ENCODE measurements around the gene IPO4. TPM values are rescaled to one million over a fixed set of nuclear protein-coding genes. Genes with fewer than 3 reads are reported as not detected.

Gene IPO4
- total and polyA plus RNA-seq, 2 of the 8 experiments (the other 6 are each of a cell fraction or from before 2014, with no cell fraction given) = 55.5 to 108 TPM

GRCh38 chr14:24195186-24196070, 6.8 kb upstream of the IPO4 start, which contains the start of gene TM9SF1 (continued):
- TF ChIP-seq RNF2 (IDR thresholded peaks at IDR 0.05; ENCODE audit: borderline replicate concordance, low read depth, low read length, missing control alignments, poor library complexity, severe bottlenecking) = no peak
- peak; percentile 50; the same call in 1 of the 2 replicates for TF ChIP-seq GABPA (IDR thresholded peaks at IDR 0.05; ENCODE audit: borderline replicate concordance, insufficient read depth, low read length)
- TF ChIP-seq KDM1A (IDR thresholded peaks at IDR 0.05; ENCODE audit: borderline replicate concordance, low read length) = peak; percentile 51; the same call in 1 of the 2 replicates
- no peak for TF ChIP-seq HDAC6 (IDR thresholded peaks at IDR 0.05; ENCODE audit: low read depth, low read length)
- no peak for TF ChIP-seq ATF2 (IDR thresholded peaks at IDR 0.05; ENCODE audit: low read length)
- TF ChIP-seq CTBP2 (IDR thresholded peaks at IDR 0.05; ENCODE audit: borderline replicate concordance, insufficient read depth, insufficient read length, low read length) = no peak
- no peak for TF ChIP-seq RXRA (IDR thresholded peaks at IDR 0.05; ENCODE audit: insufficient read depth, low read depth, low read length)
- peak; percentile 81 for TF ChIP-seq CREB1 (IDR thresholded peaks at IDR 0.05)
- TF ChIP-seq HDAC2 (IDR thresholded peaks at IDR 0.05; ENCODE audit: borderline replicate concordance in 1 of 2, low read depth in 2 of 2, low read length in 2 of 2) = no peak; a peak in 1 of 4 replicates
- peak; percentile 94 for TF ChIP-seq ASH2L (IDR thresholded peaks at IDR 0.05; ENCODE audit: low read length)
- TF ChIP-seq GTF2F1 (IDR thresholded peaks at IDR 0.05; ENCODE audit: borderline replicate concordance, low read depth, low read length) = peak; percentile 58; the same call in 1 of the 2 replicates
- no peak for TF ChIP-seq MAFK (IDR thresholded peaks at IDR 0.05; ENCODE audit: low read depth, low read length)
- TF ChIP-seq SP2 (IDR thresholded peaks at IDR 0.05; ENCODE audit: low read length) = no peak
- TF ChIP-seq CHD2 (IDR thresholded peaks at IDR 0.05; ENCODE audit: low read length) = no peak
- TF ChIP-seq BRCA1 (IDR thresholded peaks at IDR 0.05; ENCODE audit: low read depth, low read length) = no peak
- TF ChIP-seq SIX5 (IDR thresholded peaks at IDR 0.05; ENCODE audit: low read depth, low read length) = 0 out of 2 replicates have a peak, but pooled peaks have one; percentile 16
- no peak for TF ChIP-seq CEBPB (IDR thresholded peaks at IDR 0.05; ENCODE audit: low read depth, low read length)
- peak; percentile 63; the same call in 1 of the 2 replicates for TF ChIP-seq TBP (IDR thresholded peaks at IDR 0.05; ENCODE audit: low read depth, low read length)
- no peak for TF ChIP-seq BCL11A (IDR thresholded peaks at IDR 0.05; ENCODE audit: low read depth in 2 of 2, low read length in 2 of 2)
- peak; percentile 83; the same call in 1 of the 2 replicates for TF ChIP-seq TAF1 (IDR thresholded peaks at IDR 0.05; ENCODE audit: low read depth, low read length)
- TF ChIP-seq SRF (IDR thresholded peaks at IDR 0.05; ENCODE audit: low read depth, low read length) = no peak

Measured in H1 (cell line).